ENCODE data around the gene FHL3.

DNA sequence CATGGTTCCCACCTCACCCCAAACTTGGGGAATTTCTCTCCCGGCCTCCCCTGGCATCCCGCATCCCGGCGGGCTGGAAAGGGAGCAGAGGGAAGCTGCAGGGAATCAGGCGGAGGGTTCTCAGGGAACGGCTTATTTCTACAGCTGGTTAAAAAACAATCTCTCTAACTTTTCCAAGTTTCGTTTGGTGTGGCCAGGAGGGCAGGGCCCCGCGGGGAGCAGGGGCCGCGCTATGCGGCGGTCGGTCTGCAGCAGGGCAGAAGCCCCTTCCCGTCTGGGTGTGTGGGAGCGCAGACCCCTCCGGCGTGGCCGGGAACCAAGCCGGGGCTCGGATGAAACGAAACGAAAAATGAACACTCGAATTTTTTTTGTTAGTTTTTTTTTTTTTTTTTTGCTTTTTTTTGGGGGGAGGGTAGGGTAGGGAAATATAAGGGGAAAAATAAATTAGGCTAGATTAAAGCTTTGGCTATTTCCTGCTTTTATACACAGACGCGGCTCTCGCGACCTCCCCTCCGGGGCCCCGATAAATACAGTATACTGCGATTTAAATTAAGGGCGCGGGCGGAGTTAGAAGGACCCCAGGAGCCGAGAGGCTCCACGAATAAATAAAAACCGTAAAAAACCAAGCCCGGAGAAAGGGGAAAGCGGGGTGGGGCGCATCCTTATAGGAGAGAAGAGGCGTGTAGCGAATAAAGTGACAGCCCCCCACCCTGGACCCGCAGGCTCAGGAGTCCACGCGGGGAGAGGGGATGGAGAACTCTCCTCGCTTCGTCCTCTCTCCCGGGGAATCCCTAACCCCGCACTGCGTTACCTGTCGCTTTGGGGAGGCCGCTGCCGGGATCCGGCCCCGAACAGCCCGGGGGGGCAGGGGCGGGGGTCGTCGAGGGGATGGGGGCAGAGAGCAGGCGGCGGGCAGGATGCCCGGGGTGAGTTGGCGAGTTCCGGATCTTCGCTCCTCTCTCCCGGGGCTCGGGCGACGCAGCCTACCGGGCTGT, 39.2 kb upstream of the FHL3 start:
- TF ChIP-seq, protein P1, sequence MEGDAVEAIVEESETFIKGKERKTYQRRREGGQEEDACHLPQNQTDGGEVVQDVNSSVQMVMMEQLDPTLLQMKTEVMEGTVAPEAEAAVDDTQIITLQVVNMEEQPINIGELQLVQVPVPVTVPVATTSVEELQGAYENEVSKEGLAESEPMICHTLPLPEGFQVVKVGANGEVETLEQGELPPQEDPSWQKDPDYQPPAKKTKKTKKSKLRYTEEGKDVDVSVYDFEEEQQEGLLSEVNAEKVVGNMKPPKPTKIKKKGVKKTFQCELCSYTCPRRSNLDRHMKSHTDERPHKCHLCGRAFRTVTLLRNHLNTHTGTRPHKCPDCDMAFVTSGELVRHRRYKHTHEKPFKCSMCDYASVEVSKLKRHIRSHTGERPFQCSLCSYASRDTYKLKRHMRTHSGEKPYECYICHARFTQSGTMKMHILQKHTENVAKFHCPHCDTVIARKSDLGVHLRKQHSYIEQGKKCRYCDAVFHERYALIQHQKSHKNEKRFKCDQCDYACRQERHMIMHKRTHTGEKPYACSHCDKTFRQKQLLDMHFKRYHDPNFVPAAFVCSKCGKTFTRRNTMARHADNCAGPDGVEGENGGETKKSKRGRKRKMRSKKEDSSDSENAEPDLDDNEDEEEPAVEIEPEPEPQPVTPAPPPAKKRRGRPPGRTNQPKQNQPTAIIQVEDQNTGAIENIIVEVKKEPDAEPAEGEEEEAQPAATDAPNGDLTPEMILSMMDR (IDR thresholded peaks at IDR 0.05) = no peak
- TF ChIP-seq POLR2AphosphoS5 (IDR thresholded peaks at IDR 0.05; ENCODE audit: low read depth, low read length) = no peak
- TF ChIP-seq SIN3A (IDR thresholded peaks at IDR 0.05; ENCODE audit: borderline replicate concordance, insufficient read depth, low read depth, low read length) = no peak
- no peak for TF ChIP-seq REST (IDR thresholded peaks at IDR 0.05; ENCODE audit: insufficient read depth in 1 of 2, low read depth in 2 of 2, low read length in 1 of 2)
